AG04449 (cell line): ENCODE results near the gene TUBA8.
"Not testable (repeated sequence)": the region's sequence is repeated elsewhere in the genome, so short reads cannot be mapped to it uniquely, and the experiment has no call there.

Experiments used
- CTCF ChIA-PET: fragments of 350-600 bp; formaldehyde crosslinking; extraction: SDS; loops from one replicate; lab custom pipeline; 2021; ENCODE audit warnings: antibody characterized with exemption; lab: Yijun Ruan, JAX
- POLR2A ChIA-PET: fragments of 400-600, 350-600 bp; formaldehyde crosslinking; extraction: SDS; loops from one replicate; lab custom pipeline; 2020; ENCODE audit warnings: antibody characterized with exemption, inconsistent platforms; lab: Yijun Ruan, JAX
- DNase-seq: peaks from one replicate; pipeline ENCODE4 v3.0.0-alpha.2; 2010; ENCODE audit warnings: low read depth, low spot score
- H3K4me3 ChIP-seq: 2 replicates; pipeline ENCODE4 v1.5.1; 2011; ENCODE audit warnings: low read depth, mild to moderate bottlenecking, control low read depth, low read length
- TF ChIP-seq, protein P1 (sequence below): IDR thresholded peaks from one replicate; pipeline ENCODE4 v1.5.1; 2011; ENCODE audit warnings: mild to moderate bottlenecking, moderate library complexity, low read length, control low read depth, inconsistent platforms; ENCODE audit not compliant: insufficient read depth; ENCODE audit errors: missing control alignments

Gene TUBA8

DNA sequence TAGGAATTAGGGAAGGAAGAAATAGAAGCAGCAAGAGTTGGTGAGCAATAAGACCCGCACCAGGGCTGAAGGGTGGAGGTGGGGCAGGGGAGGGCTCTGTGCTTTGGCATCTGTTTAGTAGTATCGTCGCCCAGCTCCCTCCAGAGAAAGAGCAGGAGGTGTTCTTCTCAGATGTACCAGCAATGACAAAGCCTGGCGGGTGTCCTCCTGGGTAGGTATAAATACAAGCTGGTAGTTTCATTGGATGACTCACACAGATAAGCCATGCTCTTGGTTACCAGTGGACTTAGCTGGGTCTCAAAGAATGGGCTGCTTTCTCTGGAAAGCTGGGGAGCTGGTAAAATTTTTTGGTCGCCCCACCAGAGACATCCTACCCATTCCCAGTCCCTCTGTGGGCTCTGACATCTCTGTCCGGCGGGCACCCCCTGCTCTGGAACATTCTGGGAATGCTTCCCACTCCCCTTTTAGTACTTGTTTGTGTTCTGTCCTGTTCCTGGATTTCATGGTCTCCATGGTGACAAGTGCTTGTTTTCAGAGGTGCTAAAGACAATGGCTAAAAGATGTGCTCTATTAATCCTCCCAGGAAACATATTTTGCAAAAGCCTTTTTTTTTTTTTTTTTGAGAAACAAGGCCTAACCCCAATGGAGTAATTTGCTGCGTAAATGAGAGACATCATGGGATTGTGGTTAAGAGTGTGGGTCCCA is 15.4 kb upstream of the TUBA8 start:
- TF ChIP-seq, protein P1, sequence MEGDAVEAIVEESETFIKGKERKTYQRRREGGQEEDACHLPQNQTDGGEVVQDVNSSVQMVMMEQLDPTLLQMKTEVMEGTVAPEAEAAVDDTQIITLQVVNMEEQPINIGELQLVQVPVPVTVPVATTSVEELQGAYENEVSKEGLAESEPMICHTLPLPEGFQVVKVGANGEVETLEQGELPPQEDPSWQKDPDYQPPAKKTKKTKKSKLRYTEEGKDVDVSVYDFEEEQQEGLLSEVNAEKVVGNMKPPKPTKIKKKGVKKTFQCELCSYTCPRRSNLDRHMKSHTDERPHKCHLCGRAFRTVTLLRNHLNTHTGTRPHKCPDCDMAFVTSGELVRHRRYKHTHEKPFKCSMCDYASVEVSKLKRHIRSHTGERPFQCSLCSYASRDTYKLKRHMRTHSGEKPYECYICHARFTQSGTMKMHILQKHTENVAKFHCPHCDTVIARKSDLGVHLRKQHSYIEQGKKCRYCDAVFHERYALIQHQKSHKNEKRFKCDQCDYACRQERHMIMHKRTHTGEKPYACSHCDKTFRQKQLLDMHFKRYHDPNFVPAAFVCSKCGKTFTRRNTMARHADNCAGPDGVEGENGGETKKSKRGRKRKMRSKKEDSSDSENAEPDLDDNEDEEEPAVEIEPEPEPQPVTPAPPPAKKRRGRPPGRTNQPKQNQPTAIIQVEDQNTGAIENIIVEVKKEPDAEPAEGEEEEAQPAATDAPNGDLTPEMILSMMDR, result no peak
- no peak for DNase-seq
- POLR2A ChIA-PET, result no interaction called here
- CTCF ChIA-PET, result interaction anchor here (1.2 to 1.9 kb wide), 2 partner anchors 17 to 265 kb away, joined by 4 to 6 read pairs; no protein-coding TSS in a partner anchor
- no peak overlapping the region for H3K4me3 ChIP-seq

GRCh38 chr22:18096823-18097222 is 13.8 kb upstream of the TUBA8 start:
- H3K4me3 ChIP-seq, result no peak overlapping the region
- DNase-seq, result no peak
- ChIA-PET CTCF (no interaction called here), POLR2A (no interaction called here)
- TF ChIP-seq, protein P1, result no peak

DNA sequence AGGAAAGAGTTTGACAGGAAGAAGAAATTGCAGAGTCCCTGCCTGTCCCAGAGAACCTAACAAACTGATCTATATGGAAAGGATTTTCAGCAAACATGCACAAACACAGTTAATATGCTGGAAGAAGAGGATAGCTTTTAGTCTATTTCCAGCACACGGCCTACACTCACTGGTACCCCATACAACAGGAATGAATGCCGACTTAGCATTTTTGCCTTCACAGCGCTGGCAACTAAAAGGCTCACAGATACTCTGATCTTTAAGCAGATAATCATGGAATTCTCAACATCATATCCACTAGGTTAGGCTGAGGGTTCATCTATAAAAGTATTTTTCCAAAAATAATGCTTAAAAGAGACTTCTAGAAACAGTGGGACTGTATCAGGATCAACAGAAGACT is 9.8 kb upstream of the TUBA8 start:
- CTCF ChIA-PET, result interaction anchor here (1.3 to 2.0 kb wide), 4 partner anchors 12 to 56 kb away, joined by 3 to 6 read pairs (median 4); no protein-coding TSS in a partner anchor
- no peak overlapping the region for H3K4me3 ChIP-seq
- POLR2A ChIA-PET, result no interaction called here
- TF ChIP-seq, protein P1, result no peak
- no peak for DNase-seq

GRCh38 chr22:18101536-18101935 is 9.1 kb upstream of the TUBA8 start:
- no peak overlapping the region for H3K4me3 ChIP-seq
- ChIA-PET CTCF (interaction anchor here (2.0 kb wide), 1 partner anchor 25 kb away, joined by 6 read pairs; no protein-coding TSS in a partner anchor), POLR2A (no interaction called here)
- TF ChIP-seq, protein P1, result no peak
- DNase-seq, result no peak

- H3K4me3 ChIP-seq, result no peak overlapping the region
- ChIA-PET CTCF (no interaction called here), POLR2A (no interaction called here)
- TF ChIP-seq, protein P1, result no peak
- DNase-seq, result no peak
These were observed 6.9 kb upstream of the TUBA8 start for GRCh38 chr22:18103527-18104269.

- CTCF ChIA-PET, result interaction anchor here (0.8 kb wide), 1 partner anchor 275 kb away, joined by 3 read pairs; no protein-coding TSS in a partner anchor
- POLR2A ChIA-PET, result no interaction called here
- DNase-seq, result no peak
- TF ChIP-seq, protein P1, result no peak
- no peak overlapping the region for H3K4me3 ChIP-seq
These were observed 6.0 kb upstream of the TUBA8 start for GRCh38 chr22:18104566-18104965.

- H3K4me3 ChIP-seq, DNase-seq, CTCF ChIA-PET, POLR2A ChIA-PET: not testable (repeated sequence)
These were observed 4.6 kb upstream of the TUBA8 start for GRCh38 chr22:18105981-18106380.

DNA sequence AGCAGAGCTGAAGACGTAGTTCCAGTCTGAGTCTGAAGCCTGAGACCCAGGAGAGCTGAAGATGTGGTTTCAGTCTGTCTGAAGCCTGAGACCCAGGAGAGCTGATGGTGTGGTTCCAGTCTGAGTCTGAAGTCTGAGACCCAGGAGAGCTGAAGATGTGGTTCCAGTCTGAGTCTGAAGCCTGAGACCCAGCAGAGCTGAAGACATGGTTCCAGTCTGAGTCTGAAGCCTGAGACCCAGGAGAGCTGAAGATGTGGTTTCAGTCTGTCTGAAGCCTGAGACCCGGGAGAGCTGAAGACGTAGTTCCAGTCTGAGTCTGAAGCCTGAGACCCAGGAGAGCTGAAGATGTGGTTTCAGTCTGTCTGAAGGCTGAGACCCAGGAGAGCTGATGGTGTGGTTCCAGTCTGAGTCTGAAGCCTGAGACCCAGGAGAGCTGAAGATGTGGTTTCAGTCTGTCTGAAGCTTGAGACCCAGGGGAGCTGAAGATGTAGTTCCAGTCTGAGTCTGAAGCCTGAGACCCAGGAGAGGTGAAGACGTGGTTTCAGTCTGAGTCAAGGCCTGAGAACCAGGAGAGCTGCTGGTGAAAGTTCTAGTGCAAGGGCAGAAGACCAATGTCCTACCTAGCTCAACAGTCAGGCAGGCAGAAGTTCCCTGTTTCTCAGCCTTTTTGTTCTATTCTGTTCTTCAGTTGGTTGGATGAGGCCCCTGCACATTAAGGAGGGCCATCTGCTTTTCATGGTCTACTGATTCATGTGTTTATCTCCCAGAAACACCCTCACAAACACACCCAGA is 3.9 kb upstream of the TUBA8 start:
- H3K4me3 ChIP-seq, POLR2A ChIA-PET, CTCF ChIA-PET, DNase-seq: not testable (repeated sequence)
